Lower lobe of right lung (tissue), 2 donors: ENCODE data around the gene SCN1B. TPM values are rescaled to one million over a fixed set of nuclear protein-coding genes. Genes with fewer than 3 reads are reported as not detected.

Experiments used
- ATAC-seq, 2 donors: fragments of 200-7000 bp; cut with Tn5 transposase; one replicate each; pipeline ENCODE4 v1.9.1; 2020 to 2022; ENCODE audit warnings: mild to moderate bottlenecking in 2 of 2, moderate library complexity in 2 of 2
- DNase-seq: peaks from one replicate; pipeline ENCODE4 v3.0.0-alpha.2; 2020
- H3K27ac ChIP-seq: fragments of 200-600 bp; one replicate; pipeline ENCODE4 v1.8.0; 2022
- H3K27me3 ChIP-seq: fragments of 200-600 bp; one replicate; pipeline ENCODE4 v1.8.0; 2022; ENCODE audit warnings: low read depth
- H3K36me3 ChIP-seq: fragments of 200-600 bp; one replicate; pipeline ENCODE4 v1.8.0; 2022; ENCODE audit warnings: mild to moderate bottlenecking
- H3K4me1 ChIP-seq: fragments of 200-600 bp; one replicate; pipeline ENCODE4 v1.8.0; 2022
- H3K4me3 ChIP-seq: fragments of 200-600 bp; one replicate; pipeline ENCODE4 v1.8.0; 2022; ENCODE audit warnings: mild to moderate bottlenecking
- H3K9me3 ChIP-seq: fragments of 200-600 bp; one replicate; pipeline ENCODE4 v1.8.0; 2022
- CTCF ChIP-seq: fragments of 200-600 bp; IDR thresholded peaks from one replicate; pipeline ENCODE4 v1.8.0; 2022; ENCODE audit warnings: antibody characterized with exemption, mild to moderate bottlenecking
- intact Hi-C: fragments of 100-400 bp; cut with DNase I; formaldehyde crosslinking; loops from one replicate; pipeline ENCODE4 v1.11.0; 2022
- total RNA-seq: library from RNA; stranded (reverse); fragmentation: NEBNext Ultra II Directional; extraction: Animal tissue kit (Norgen Biotek cat#: 25700); gene quantifications from one replicate; pipeline ENCODE4 v1.2.1, GENCODE V29; 2021
- donor health status: DM: no; HTN: yes; CAD: no; lungs with severe emphysema.

Gene SCN1B
- total RNA-seq, 1 donor from 2014 or later = 9.8 TPM

- no peak for TF ChIP-seq CTCF
- Histone ChIP-seq H3K36me3 (no peaks in the 10 kb centered on the region), H3K4me3 (no peak overlapping the region), H3K27ac (no peak overlapping the region), H3K9me3 (no peaks in the 10 kb centered on the region), H3K27me3 (no peaks in the 10 kb centered on the region), H3K4me1 (no peaks in the 10 kb centered on the region)
- ATAC-seq (no peak), DNase-seq (no peak)
- intact Hi-C loops = no loop called here
Observed at GRCh38 chr19:35084509-35084762, 54.2 kb downstream of the SCN1B start.

GRCh38 chr19:35085947-35086346 lies 55.7 kb downstream of the SCN1B start:
- H3K27ac ChIP-seq = no peak overlapping the region
- no peaks in the 10 kb centered on the region for H3K9me3 ChIP-seq
- H3K4me3 ChIP-seq = no peak overlapping the region
- TF ChIP-seq CTCF = no peak
- no peaks in the 10 kb centered on the region for H3K36me3 ChIP-seq
- peaks cover 9% of the 10 kb centered on the region for H3K4me1 ChIP-seq
- ATAC-seq (no peak), DNase-seq (no peak)
- peaks cover 13% of the 10 kb centered on the region for H3K27me3 ChIP-seq
- intact Hi-C loops = no loop called here

GRCh38 chr19:35086455-35086854 lies 56.2 kb downstream of the SCN1B start:
- ATAC-seq = no peak
- Histone ChIP-seq H3K4me3 (no peak overlapping the region), H3K36me3 (no peaks in the 10 kb centered on the region), H3K9me3 (no peaks in the 10 kb centered on the region), H3K27me3 (peaks cover 17% of the 10 kb centered on the region), H3K4me1 (peaks cover 10% of the 10 kb centered on the region), H3K27ac (no peak overlapping the region)
- no peak for TF ChIP-seq CTCF
- no peak for DNase-seq
- intact Hi-C loops = no loop called here

GRCh38 chr19:35087393-35087792 lies 57.1 kb downstream of the SCN1B start:
- no peaks in the 10 kb centered on the region for H3K9me3 ChIP-seq
- ATAC-seq = no peak
- H3K27me3 ChIP-seq = peaks cover 17% of the 10 kb centered on the region
- intact Hi-C loops = no loop called here
- H3K4me1 ChIP-seq = peaks cover 10% of the 10 kb centered on the region
- H3K27ac ChIP-seq = no peak overlapping the region
- no peaks in the 10 kb centered on the region for H3K36me3 ChIP-seq
- no peak for TF ChIP-seq CTCF
- no peak for DNase-seq
- H3K4me3 ChIP-seq = no peak overlapping the region

GRCh38 chr19:35088131-35088913 lies 58.1 kb downstream of the SCN1B start:
- no peak for DNase-seq
- Histone ChIP-seq H3K4me1 (peaks cover 10% of the 10 kb centered on the region), H3K27me3 (peaks cover 17% of the 10 kb centered on the region), H3K27ac (no peak overlapping the region), H3K4me3 (no peak overlapping the region), H3K9me3 (no peaks in the 10 kb centered on the region), H3K36me3 (no peaks in the 10 kb centered on the region)
- no peak for ATAC-seq
- intact Hi-C loops = no loop called here
- no peak for TF ChIP-seq CTCF
